Occipital lobe (tissue), 2 donors: ENCODE results near the gene OGDH. TPM values are rescaled to one million over a fixed set of nuclear protein-coding genes. Genes with fewer than 3 reads are reported as not detected.

Experiments
- DNase-seq: peaks from one replicate; lab custom pipeline; 2025; lab: John Stamatoyannopoulos, UW
- total RNA-seq: library from RNA; depleted of rRNA; stranded (reverse); fragments of >200 nt; gene quantifications from one replicate; pipeline ENCODE4 v1.2.3, GENCODE V29; 2014

OGDH gene
- total RNA-seq, 1 donor from 2014 or later = 40.9 TPM

- DNase-seq = no peak
Observed at GRCh38 chr7:44637788-44638594, 31.6 kb downstream of the OGDH start.

- no peak for DNase-seq
Observed at GRCh38 chr7:44638611-44639557, 32.5 kb downstream of the OGDH start.

- no peak for DNase-seq
Observed at GRCh38 chr7:44639671-44640321, 33.4 kb downstream of the OGDH start.

GRCh38 chr7:44643206-44643605 is 36.8 kb downstream of the OGDH start:
- DNase-seq = no peak

GRCh38 chr7:44645254-44645653 is 38.8 kb downstream of the OGDH start:
- no peak for DNase-seq

- DNase-seq = no peak
Observed at GRCh38 chr7:44645696-44646095, 39.3 kb downstream of the OGDH start.

GRCh38 chr7:44646176-44646920 is 39.9 kb downstream of the OGDH start:
- no peak for DNase-seq

GRCh38 chr7:44646921-44647636 is 40.7 kb downstream of the OGDH start:
- no peak for DNase-seq

GRCh38 chr7:44647981-44648714 is 41.7 kb downstream of the OGDH start:
- DNase-seq = no peak

GRCh38 chr7:44650242-44650641 is 43.8 kb downstream of the OGDH start:
- DNase-seq = no peak

GRCh38 chr7:44650772-44651171 is 44.3 kb downstream of the OGDH start:
- DNase-seq = no peak

GRCh38 chr7:44652535-44652934 is 46.1 kb downstream of the OGDH start:
- DNase-seq = no peak

GRCh38 chr7:44654255-44654796 is 47.9 kb downstream of the OGDH start:
- DNase-seq = no peak

- no peak for DNase-seq
Observed at GRCh38 chr7:44655341-44655740, 48.9 kb downstream of the OGDH start.

GRCh38 chr7:44658979-44659378 is 52.6 kb downstream of the OGDH start:
- DNase-seq = no peak

- no peak for DNase-seq
Observed at GRCh38 chr7:44661233-44661632, 54.8 kb downstream of the OGDH start.

GRCh38 chr7:44664780-44665461 is 58.5 kb downstream of the OGDH start:
- DNase-seq = no peak

GRCh38 chr7:44665531-44666213 is 59.2 kb downstream of the OGDH start:
- DNase-seq = no peak
